ENCODE results near the gene SETD2. TPM values are rescaled to one million over a fixed set of nuclear protein-coding genes. Genes with fewer than 3 reads are reported as not detected.
A peak's percentile ranks its signal among the peaks of the same experiment; 100 is the strongest.

Gene SETD2
- total RNA-seq, 1 donor from 2014 or later = 65.7 TPM

DNA sequence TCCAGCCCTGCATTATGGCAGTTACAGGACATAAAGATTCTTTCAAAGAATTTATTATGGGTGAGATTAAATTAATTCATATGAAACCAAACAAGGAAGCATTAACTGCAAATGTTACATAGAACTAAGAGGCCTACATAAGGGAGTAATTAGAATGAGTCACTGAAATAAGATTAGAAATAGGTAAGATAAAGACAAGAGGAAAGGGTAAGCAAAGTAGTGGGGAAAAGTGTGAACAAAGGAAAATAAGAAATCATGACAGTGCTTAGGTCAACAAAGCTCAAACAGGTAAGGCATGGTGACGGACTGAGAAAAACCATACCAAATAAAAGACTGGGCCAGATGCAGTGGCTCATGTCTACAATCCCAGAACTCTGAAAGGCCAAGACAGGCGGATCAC, 74.3 kb downstream of the SETD2 start:
- Mint-ChIP-seq H3K27me3 (no peaks in the 10 kb centered on the region), H3K4me1 (no peaks in the 10 kb centered on the region), H3K9me3 (no peaks in the 10 kb centered on the region), H3K27ac (peak overlapping the region; percentile 19), H3K36me3 (ENCODE audit: low read depth) (peaks cover 61% of the 10 kb centered on the region), H3K4me3 (no peak overlapping the region)
- no peak for ATAC-seq (ENCODE audit: low read depth)
- DNase-seq = no peak
- ChIA-PET POLR2A (no interaction called here), CTCF (no interaction called here)
- TF ChIP-seq, protein P1, sequence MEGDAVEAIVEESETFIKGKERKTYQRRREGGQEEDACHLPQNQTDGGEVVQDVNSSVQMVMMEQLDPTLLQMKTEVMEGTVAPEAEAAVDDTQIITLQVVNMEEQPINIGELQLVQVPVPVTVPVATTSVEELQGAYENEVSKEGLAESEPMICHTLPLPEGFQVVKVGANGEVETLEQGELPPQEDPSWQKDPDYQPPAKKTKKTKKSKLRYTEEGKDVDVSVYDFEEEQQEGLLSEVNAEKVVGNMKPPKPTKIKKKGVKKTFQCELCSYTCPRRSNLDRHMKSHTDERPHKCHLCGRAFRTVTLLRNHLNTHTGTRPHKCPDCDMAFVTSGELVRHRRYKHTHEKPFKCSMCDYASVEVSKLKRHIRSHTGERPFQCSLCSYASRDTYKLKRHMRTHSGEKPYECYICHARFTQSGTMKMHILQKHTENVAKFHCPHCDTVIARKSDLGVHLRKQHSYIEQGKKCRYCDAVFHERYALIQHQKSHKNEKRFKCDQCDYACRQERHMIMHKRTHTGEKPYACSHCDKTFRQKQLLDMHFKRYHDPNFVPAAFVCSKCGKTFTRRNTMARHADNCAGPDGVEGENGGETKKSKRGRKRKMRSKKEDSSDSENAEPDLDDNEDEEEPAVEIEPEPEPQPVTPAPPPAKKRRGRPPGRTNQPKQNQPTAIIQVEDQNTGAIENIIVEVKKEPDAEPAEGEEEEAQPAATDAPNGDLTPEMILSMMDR (IDR thresholded peaks at IDR 0.05) = no peak
- intact Hi-C loops (cut with micrococcal nuclease) = loop anchor here (5.0 kb wide), 1 partner anchor 233 kb away; no protein-coding TSS in a partner anchor

DNA sequence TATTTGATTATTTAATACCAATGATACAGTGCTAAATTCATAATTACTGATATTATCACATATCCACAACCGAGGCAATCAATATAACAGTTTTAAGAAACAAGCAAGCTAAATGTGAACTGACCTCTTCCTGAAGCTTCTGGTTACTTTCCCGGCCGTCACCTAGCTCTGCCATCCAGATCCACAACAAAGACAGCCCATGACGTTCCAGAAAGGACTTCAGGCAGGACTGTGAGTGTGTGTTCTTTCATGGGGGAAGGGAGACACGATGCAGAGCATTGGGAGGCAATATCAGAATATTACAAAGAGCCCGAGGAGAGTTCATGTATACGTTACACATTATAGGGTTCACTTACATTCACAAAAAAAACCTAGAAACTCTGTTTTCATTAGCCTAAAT, 77.8 kb downstream of the SETD2 start:
- ChIA-PET POLR2A (no interaction called here), CTCF (no interaction called here)
- TF ChIP-seq, protein P1 (IDR thresholded peaks at IDR 0.05) = no peak
- DNase-seq (no peak), ATAC-seq (ENCODE audit: low read depth) (no peak)
- Mint-ChIP-seq H3K36me3 (ENCODE audit: low read depth) (peaks cover 77% of the 10 kb centered on the region), H3K4me1 (peaks cover 16% of the 10 kb centered on the region), H3K9me3 (no peaks in the 10 kb centered on the region), H3K27ac (no peak overlapping the region), H3K27me3 (no peaks in the 10 kb centered on the region), H3K4me3 (no peak overlapping the region)
- intact Hi-C loops (cut with micrococcal nuclease) = loop anchor here (5.0 kb wide), 1 partner anchor 236 kb away; no protein-coding TSS in a partner anchor

DNA sequence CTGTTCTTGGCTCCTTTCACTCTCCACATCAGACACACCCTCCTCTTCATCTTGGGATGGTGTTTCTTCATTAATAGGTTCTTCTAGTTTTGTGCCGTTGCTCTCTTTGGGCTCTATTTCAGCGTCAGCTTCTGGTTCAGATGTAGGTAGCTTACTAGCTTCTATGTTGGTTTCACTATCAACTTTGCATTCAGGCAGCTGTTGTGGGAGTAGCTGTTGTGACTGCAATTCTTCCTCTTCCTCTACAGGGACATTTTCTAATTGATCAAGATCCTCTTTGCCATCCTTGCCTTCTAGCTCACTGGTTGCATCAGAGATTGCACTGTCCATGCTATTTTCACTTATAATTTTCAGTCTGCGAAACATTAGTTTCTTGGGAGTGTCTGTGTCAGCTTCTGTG, 80.1 kb downstream of the SETD2 start:
- CTCF ChIA-PET = interaction anchor here (2.1 kb wide), 1 partner anchor 240 kb away, joined by 8 read pairs; no protein-coding TSS in a partner anchor
- ATAC-seq (ENCODE audit: low read depth) = peak; percentile 67
- peaks cover 16% of the 10 kb centered on the region for H3K4me1 Mint-ChIP-seq
- POLR2A ChIA-PET = no interaction called here
- DNase-seq = no peak
- H3K36me3 Mint-ChIP-seq (ENCODE audit: low read depth) = peaks cover 84% of the 10 kb centered on the region
- intact Hi-C loops (cut with micrococcal nuclease) = no loop called here
- peak overlapping the region; percentile 48 for H3K4me3 Mint-ChIP-seq
- peak overlapping the region; percentile 67 for H3K27ac Mint-ChIP-seq
- H3K9me3 Mint-ChIP-seq = no peaks in the 10 kb centered on the region
- no peaks in the 10 kb centered on the region for H3K27me3 Mint-ChIP-seq
- TF ChIP-seq, protein P1 (IDR thresholded peaks at IDR 0.05) = no peak

DNA sequence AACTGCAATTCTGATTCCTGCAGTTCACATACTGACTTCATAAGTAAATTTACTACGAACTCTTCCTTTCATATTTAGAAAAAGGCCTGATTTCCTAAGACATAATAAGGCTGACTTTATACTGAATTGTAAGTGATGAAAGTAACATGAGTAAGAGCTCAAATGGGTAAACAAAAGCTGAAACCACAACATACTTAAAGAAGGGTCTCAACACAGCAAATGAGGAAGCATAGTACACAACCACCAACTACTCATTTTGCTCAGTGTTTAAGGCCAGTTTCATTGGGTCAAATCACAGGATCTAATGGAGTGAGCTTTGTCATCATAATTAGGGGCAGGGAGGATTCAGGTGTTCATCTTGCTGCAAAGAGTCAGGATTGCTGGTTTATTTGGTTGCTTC, 81.4 kb downstream of the SETD2 start:
- Mint-ChIP-seq H3K27me3 (no peaks in the 10 kb centered on the region), H3K36me3 (ENCODE audit: low read depth) (peaks cover 84% of the 10 kb centered on the region), H3K4me1 (peaks cover 16% of the 10 kb centered on the region), H3K4me3 (no peak overlapping the region), H3K27ac (peak overlapping the region; percentile 4), H3K9me3 (no peaks in the 10 kb centered on the region)
- ChIA-PET POLR2A (no interaction called here), CTCF (interaction anchor here (2.1 kb wide), 1 partner anchor 242 kb away, joined by 8 read pairs; no protein-coding TSS in a partner anchor)
- TF ChIP-seq, protein P1 (IDR thresholded peaks at IDR 0.05) = no peak
- ATAC-seq (ENCODE audit: low read depth) (peak; percentile 25), DNase-seq (no peak)
- intact Hi-C loops (cut with micrococcal nuclease) = no loop called here

DNA sequence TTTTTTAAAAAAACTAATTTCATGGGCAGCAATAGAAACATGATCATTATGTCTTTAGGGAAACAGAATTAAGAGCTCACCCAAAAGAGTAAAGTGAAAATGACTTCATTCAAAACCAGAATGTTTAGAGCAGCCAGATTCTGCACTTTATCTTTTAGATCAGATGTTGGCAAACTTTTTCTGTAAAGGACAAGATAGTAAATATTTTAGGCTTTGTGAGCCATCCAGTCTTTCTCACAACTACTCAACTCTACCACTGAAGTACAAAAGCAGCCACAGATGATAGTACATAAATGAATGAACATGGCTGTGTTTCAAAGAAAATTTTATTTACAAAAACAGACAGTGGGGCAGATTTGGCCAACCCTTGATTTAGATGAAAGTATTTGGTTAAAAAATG, 84.5 kb downstream of the SETD2 start:
- CTCF ChIA-PET = no interaction called here
- POLR2A ChIA-PET = no interaction called here
- peaks cover 83% of the 10 kb centered on the region for H3K36me3 Mint-ChIP-seq (ENCODE audit: low read depth)
- intact Hi-C loops (cut with micrococcal nuclease) = no loop called here
- ATAC-seq (ENCODE audit: low read depth) (no peak), DNase-seq (no peak)
- H3K27ac Mint-ChIP-seq = no peak overlapping the region
- H3K4me3 Mint-ChIP-seq = no peak overlapping the region
- H3K9me3 Mint-ChIP-seq = no peaks in the 10 kb centered on the region
- no peaks in the 10 kb centered on the region for H3K27me3 Mint-ChIP-seq
- TF ChIP-seq, protein P1 (IDR thresholded peaks at IDR 0.05) = no peak
- peaks cover 20% of the 10 kb centered on the region for H3K4me1 Mint-ChIP-seq
